HG03565 (cell line): ENCODE measurements around the gene NCKAP5.
A peak's percentile ranks its signal among the peaks of the same experiment; 100 is the strongest.

ENCODE experiments used
- ATAC-seq: cut with Tn5 transposase; IDR thresholded peaks from one replicate; pipeline ENCODE4 v1.9.1; 2021; ENCODE audit warnings: mild to moderate bottlenecking, moderate library complexity; ENCODE audit not compliant: unreplicated experiment

The NCKAP5 gene

GRCh38 chr2:132793532-132793931 is 774.7 kb downstream of the NCKAP5 start:
- no peak for ATAC-seq

- ATAC-seq, result no peak
These were observed 778.0 kb downstream of the NCKAP5 start for GRCh38 chr2:132790207-132790785.

- ATAC-seq, result no peak
These were observed 779.2 kb downstream of the NCKAP5 start for GRCh38 chr2:132789066-132789465.

- ATAC-seq, result no peak
These were observed 779.9 kb downstream of the NCKAP5 start for GRCh38 chr2:132788310-132788838.

- no peak for ATAC-seq
These were observed 784.4 kb downstream of the NCKAP5 start for GRCh38 chr2:132783883-132784282.

- ATAC-seq, result no peak
These were observed 786.0 kb downstream of the NCKAP5 start for GRCh38 chr2:132782176-132782783.

GRCh38 chr2:132780651-132781050 is 787.6 kb downstream of the NCKAP5 start:
- no peak for ATAC-seq

GRCh38 chr2:132779206-132779721 is 789.0 kb downstream of the NCKAP5 start:
- ATAC-seq, result no peak

- no peak for ATAC-seq
These were observed 792.0 kb downstream of the NCKAP5 start for GRCh38 chr2:132776287-132776686.

GRCh38 chr2:132774189-132774588 is 794.1 kb downstream of the NCKAP5 start:
- ATAC-seq, result no peak

- no peak for ATAC-seq
These were observed 794.9 kb downstream of the NCKAP5 start for GRCh38 chr2:132773331-132773730.

GRCh38 chr2:132772340-132772739 is 795.9 kb downstream of the NCKAP5 start:
- no peak for ATAC-seq

GRCh38 chr2:132766573-132766972 is 801.7 kb downstream of the NCKAP5 start:
- no peak for ATAC-seq

- no peak for ATAC-seq
These were observed 806.8 kb downstream of the NCKAP5 start for GRCh38 chr2:132761437-132761836.

- no peak for ATAC-seq
These were observed 807.3 kb downstream of the NCKAP5 start for GRCh38 chr2:132760971-132761370.

- ATAC-seq, result peak; percentile 60
These were observed 807.9 kb downstream of the NCKAP5 start for GRCh38 chr2:132760405-132760804.

- no peak for ATAC-seq
These were observed 809.3 kb downstream of the NCKAP5 start for GRCh38 chr2:132758995-132759394.

GRCh38 chr2:132757676-132758075 is 810.6 kb downstream of the NCKAP5 start:
- no peak for ATAC-seq

GRCh38 chr2:132757002-132757589 is 811.2 kb downstream of the NCKAP5 start:
- no peak for ATAC-seq

GRCh38 chr2:132754867-132755472 is 813.3 kb downstream of the NCKAP5 start:
- no peak for ATAC-seq

- ATAC-seq, result no peak
These were observed 813.9 kb downstream of the NCKAP5 start for GRCh38 chr2:132754392-132754791.
